ENCODE data around the gene NACC2.

Gene NACC2

GRCh38 chr9:135994501-135995192 lies 100.4 kb downstream of the NACC2 start:
- H3K9me3 ChIP-seq (ENCODE audit: control insufficient read depth in 2 of 2, low read length in 2 of 2): no peaks in the 10 kb centered on the region
- H3K27ac ChIP-seq (ENCODE audit: low read depth in 2 of 2, low read length in 2 of 2): no peak overlapping the region
- no peak overlapping the region for H3K4me3 ChIP-seq (ENCODE audit: low read length in 2 of 2)
- peaks cover 16 to 17% of the 10 kb centered on the region in 2 donors for H3K4me1 ChIP-seq (ENCODE audit: control insufficient read depth in 2 of 2, insufficient read depth in 2 of 2, low read length in 2 of 2)
- no peak overlapping the region for H3K9ac ChIP-seq (ENCODE audit: low read depth in 1 of 2, low read length in 2 of 2)
- H3K36me3 ChIP-seq (ENCODE audit: control insufficient read depth in 2 of 2, insufficient read depth in 2 of 2, low read length in 2 of 2): no peaks in the 10 kb centered on the region
- peaks cover 0 to 3% of the 10 kb centered on the region in 2 donors for H3K27me3 ChIP-seq (ENCODE audit: control insufficient read depth in 2 of 2, insufficient read depth in 2 of 2, low read length in 2 of 2)

GRCh38 chr9:135993765-135994500 lies 101.2 kb downstream of the NACC2 start:
- Histone ChIP-seq H3K36me3 (ENCODE audit: control insufficient read depth in 2 of 2, insufficient read depth in 2 of 2, low read length in 2 of 2) (no peaks in the 10 kb centered on the region), H3K27me3 (ENCODE audit: control insufficient read depth in 2 of 2, insufficient read depth in 2 of 2, low read length in 2 of 2) (peaks cover 2 to 3% of the 10 kb centered on the region in 2 donors), H3K4me1 (ENCODE audit: control insufficient read depth in 2 of 2, insufficient read depth in 2 of 2, low read length in 2 of 2) (peaks cover 16 to 17% of the 10 kb centered on the region in 2 donors), H3K9ac (ENCODE audit: low read depth in 1 of 2, low read length in 2 of 2) (no peak overlapping the region), H3K9me3 (ENCODE audit: control insufficient read depth in 2 of 2, low read length in 2 of 2) (no peaks in the 10 kb centered on the region), H3K4me3 (ENCODE audit: low read length in 2 of 2) (no peak overlapping the region), H3K27ac (ENCODE audit: low read depth in 2 of 2, low read length in 2 of 2) (peak overlapping the region in 1 of 2 donors; percentile 83)

GRCh38 chr9:135993409-135993742 lies 101.7 kb downstream of the NACC2 start:
- Histone ChIP-seq H3K27ac (ENCODE audit: low read depth in 2 of 2, low read length in 2 of 2) (peak overlapping the region; percentile 79 to 83), H3K9ac (ENCODE audit: low read depth in 1 of 2, low read length in 2 of 2) (peak overlapping the region in 1 of 2 donors; percentile 57), H3K27me3 (ENCODE audit: control insufficient read depth in 2 of 2, insufficient read depth in 2 of 2, low read length in 2 of 2) (peaks cover 2 to 3% of the 10 kb centered on the region in 2 donors), H3K36me3 (ENCODE audit: control insufficient read depth in 2 of 2, insufficient read depth in 2 of 2, low read length in 2 of 2) (no peaks in the 10 kb centered on the region), H3K4me3 (ENCODE audit: low read length in 2 of 2) (no peak overlapping the region), H3K9me3 (ENCODE audit: control insufficient read depth in 2 of 2, low read length in 2 of 2) (no peaks in the 10 kb centered on the region), H3K4me1 (ENCODE audit: control insufficient read depth in 2 of 2, insufficient read depth in 2 of 2, low read length in 2 of 2) (peaks cover 16 to 17% of the 10 kb centered on the region in 2 donors)

GRCh38 chr9:135992486-135993408 lies 102.3 kb downstream of the NACC2 start:
- peak overlapping the region; percentile 79 to 83 for H3K27ac ChIP-seq (ENCODE audit: low read depth in 2 of 2, low read length in 2 of 2)
- no peaks in the 10 kb centered on the region for H3K9me3 ChIP-seq (ENCODE audit: control insufficient read depth in 2 of 2, low read length in 2 of 2)
- H3K9ac ChIP-seq (ENCODE audit: low read depth in 1 of 2, low read length in 2 of 2): peak overlapping the region; percentile 24 to 57
- peaks cover 16 to 17% of the 10 kb centered on the region in 2 donors for H3K4me1 ChIP-seq (ENCODE audit: control insufficient read depth in 2 of 2, insufficient read depth in 2 of 2, low read length in 2 of 2)
- no peaks in the 10 kb centered on the region for H3K36me3 ChIP-seq (ENCODE audit: control insufficient read depth in 2 of 2, insufficient read depth in 2 of 2, low read length in 2 of 2)
- peaks cover 2 to 3% of the 10 kb centered on the region in 2 donors for H3K27me3 ChIP-seq (ENCODE audit: control insufficient read depth in 2 of 2, insufficient read depth in 2 of 2, low read length in 2 of 2)
- H3K4me3 ChIP-seq (ENCODE audit: low read length in 2 of 2): peak overlapping the region; percentile 20 to 41

- no peaks in the 10 kb centered on the region for H3K9me3 ChIP-seq (ENCODE audit: control insufficient read depth in 2 of 2, low read length in 2 of 2)
- H3K9ac ChIP-seq (ENCODE audit: low read depth in 1 of 2, low read length in 2 of 2): no peak overlapping the region
- peak overlapping the region in 1 of 2 donors; percentile 83 for H3K27ac ChIP-seq (ENCODE audit: low read depth in 2 of 2, low read length in 2 of 2)
- H3K36me3 ChIP-seq (ENCODE audit: control insufficient read depth in 2 of 2, insufficient read depth in 2 of 2, low read length in 2 of 2): no peaks in the 10 kb centered on the region
- H3K4me3 ChIP-seq (ENCODE audit: low read length in 2 of 2): no peak overlapping the region
- H3K27me3 ChIP-seq (ENCODE audit: control insufficient read depth in 2 of 2, insufficient read depth in 2 of 2, low read length in 2 of 2): peaks cover 2 to 3% of the 10 kb centered on the region in 2 donors
- peaks cover 16 to 17% of the 10 kb centered on the region in 2 donors for H3K4me1 ChIP-seq (ENCODE audit: control insufficient read depth in 2 of 2, insufficient read depth in 2 of 2, low read length in 2 of 2)
Measured at GRCh38 chr9:135991771-135992170, 103.3 kb downstream of the NACC2 start.

- H3K36me3 ChIP-seq (ENCODE audit: control insufficient read depth in 2 of 2, insufficient read depth in 2 of 2, low read length in 2 of 2): no peaks in the 10 kb centered on the region
- no peak overlapping the region for H3K4me3 ChIP-seq (ENCODE audit: low read length in 2 of 2)
- peaks cover 2 to 3% of the 10 kb centered on the region in 2 donors for H3K27me3 ChIP-seq (ENCODE audit: control insufficient read depth in 2 of 2, insufficient read depth in 2 of 2, low read length in 2 of 2)
- no peak overlapping the region for H3K27ac ChIP-seq (ENCODE audit: low read depth in 2 of 2, low read length in 2 of 2)
- no peaks in the 10 kb centered on the region for H3K9me3 ChIP-seq (ENCODE audit: control insufficient read depth in 2 of 2, low read length in 2 of 2)
- H3K9ac ChIP-seq (ENCODE audit: low read depth in 1 of 2, low read length in 2 of 2): no peak overlapping the region
- H3K4me1 ChIP-seq (ENCODE audit: control insufficient read depth in 2 of 2, insufficient read depth in 2 of 2, low read length in 2 of 2): peaks cover 16 to 17% of the 10 kb centered on the region in 2 donors
Measured at GRCh38 chr9:135990468-135991429, 104.3 kb downstream of the NACC2 start.

- Histone ChIP-seq H3K9ac (ENCODE audit: low read depth in 1 of 2, low read length in 2 of 2) (no peak overlapping the region), H3K36me3 (ENCODE audit: control insufficient read depth in 2 of 2, insufficient read depth in 2 of 2, low read length in 2 of 2) (no peaks in the 10 kb centered on the region), H3K4me3 (ENCODE audit: low read length in 2 of 2) (no peak overlapping the region), H3K9me3 (ENCODE audit: control insufficient read depth in 2 of 2, low read length in 2 of 2) (no peaks in the 10 kb centered on the region), H3K27me3 (ENCODE audit: control insufficient read depth in 2 of 2, insufficient read depth in 2 of 2, low read length in 2 of 2) (peaks cover 2 to 3% of the 10 kb centered on the region in 2 donors), H3K4me1 (ENCODE audit: control insufficient read depth in 2 of 2, insufficient read depth in 2 of 2, low read length in 2 of 2) (peaks cover 16 to 17% of the 10 kb centered on the region in 2 donors), H3K27ac (ENCODE audit: low read depth in 2 of 2, low read length in 2 of 2) (no peak overlapping the region)
Measured at GRCh38 chr9:135989722-135990467, 105.2 kb downstream of the NACC2 start.

- peaks cover 16 to 17% of the 10 kb centered on the region in 2 donors for H3K4me1 ChIP-seq (ENCODE audit: control insufficient read depth in 2 of 2, insufficient read depth in 2 of 2, low read length in 2 of 2)
- H3K27me3 ChIP-seq (ENCODE audit: control insufficient read depth in 2 of 2, insufficient read depth in 2 of 2, low read length in 2 of 2): peaks cover 2 to 5% of the 10 kb centered on the region in 2 donors
- H3K36me3 ChIP-seq (ENCODE audit: control insufficient read depth in 2 of 2, insufficient read depth in 2 of 2, low read length in 2 of 2): no peaks in the 10 kb centered on the region
- no peak overlapping the region for H3K4me3 ChIP-seq (ENCODE audit: low read length in 2 of 2)
- no peaks in the 10 kb centered on the region for H3K9me3 ChIP-seq (ENCODE audit: control insufficient read depth in 2 of 2, low read length in 2 of 2)
- no peak overlapping the region for H3K9ac ChIP-seq (ENCODE audit: low read depth in 1 of 2, low read length in 2 of 2)
- no peak overlapping the region for H3K27ac ChIP-seq (ENCODE audit: low read depth in 2 of 2, low read length in 2 of 2)
Measured at GRCh38 chr9:135989157-135989556, 105.9 kb downstream of the NACC2 start.
